NCI-H2196 (cell line): Measurements from ENCODE around the gene ZNF654.
"Not testable (repeated sequence)": the region's sequence is repeated elsewhere in the genome, so short reads cannot be mapped to it uniquely, and the experiment has no call there.

Source experiments
- DNase-seq: peaks from one replicate; lab custom pipeline; 2025; ENCODE audit not compliant: unreplicated experiment; lab: John Stamatoyannopoulos, UW

Gene ZNF654

GRCh38 chr3:88059380-88060170 is 520 bp downstream of the ZNF654 start:
- DNase-seq: no peak

- no peak for DNase-seq
These were observed 2.7 kb downstream of the ZNF654 start for GRCh38 chr3:88061746-88062145.

- DNase-seq: no peak
These were observed 16.0 kb downstream of the ZNF654 start for GRCh38 chr3:88075072-88075471.

GRCh38 chr3:88075497-88075896 is 16.4 kb downstream of the ZNF654 start:
- DNase-seq: no peak

- no peak for DNase-seq
These were observed 17.7 kb downstream of the ZNF654 start for GRCh38 chr3:88076712-88077111.

GRCh38 chr3:88078932-88079331 is 19.9 kb downstream of the ZNF654 start:
- DNase-seq: no peak

- no peak for DNase-seq
These were observed 23.8 kb downstream of the ZNF654 start for GRCh38 chr3:88082854-88083253.

GRCh38 chr3:88084097-88084501 is 25.0 kb downstream of the ZNF654 start:
- DNase-seq: no peak

- DNase-seq: no peak
These were observed 31.6 kb downstream of the ZNF654 start for GRCh38 chr3:88090681-88091080.

- DNase-seq: no peak
These were observed 33.2 kb downstream of the ZNF654 start for GRCh38 chr3:88092270-88092669.

GRCh38 chr3:88093266-88093665 is 34.2 kb downstream of the ZNF654 start:
- no peak for DNase-seq

- DNase-seq: no peak
These were observed 42.1 kb downstream of the ZNF654 start for GRCh38 chr3:88101142-88101541.

- no peak for DNase-seq
These were observed 46.3 kb downstream of the ZNF654 start for GRCh38 chr3:88105325-88105724.

GRCh38 chr3:88112289-88112688 is 53.2 kb downstream of the ZNF654 start:
- DNase-seq: no peak

GRCh38 chr3:88113311-88114162 is 54.5 kb downstream of the ZNF654 start:
- peak; percentile 22 for DNase-seq

GRCh38 chr3:88114878-88115549 is 56.0 kb downstream of the ZNF654 start:
- no peak for DNase-seq

GRCh38 chr3:88117683-88118082 is 58.6 kb downstream of the ZNF654 start:
- no peak for DNase-seq

- DNase-seq: not testable (repeated sequence)
These were observed 59.5 kb downstream of the ZNF654 start for GRCh38 chr3:88118603-88119002.

- no peak for DNase-seq
These were observed 64.5 kb downstream of the ZNF654 start for GRCh38 chr3:88123526-88123925.

- no peak for DNase-seq
These were observed 72.6 kb downstream of the ZNF654 start for GRCh38 chr3:88131695-88132094.

GRCh38 chr3:88132894-88133293 is 73.8 kb downstream of the ZNF654 start:
- no peak for DNase-seq
